Thoracic aorta (tissue), 2 donors: Measurements from ENCODE around the gene TEAD4. TPM values are rescaled to one million over a fixed set of nuclear protein-coding genes. Genes with fewer than 3 reads are reported as not detected.

Experiments
- ATAC-seq: fragments of 150-250 bp; one replicate; pipeline ENCODE4 v1.8.0; 2017; ENCODE audit warnings: low read depth; ENCODE audit not compliant: insufficient number of reproducible peaks, low FRiP score
- DNase-seq: peaks from one replicate; pipeline ENCODE4 v3.0.0-alpha.2; 2020; ENCODE audit warnings: low spot score
- H3K27ac ChIP-seq, 2 donors: fragments of 200-600 bp; sonication (generic); 1 replicate in 1 of 2; 2 replicates in 1 of 2; pipeline ENCODE4 v1.5.1; 2016; ENCODE audit warnings: mild to moderate bottlenecking in 2 of 2, moderate library complexity in 2 of 2
- H3K27me3 ChIP-seq: fragments of 200-600 bp; sonication (generic); replicated peaks from 2 replicates; pipeline ENCODE4 v1.6.0; 2016; ENCODE audit warnings: mild to moderate bottlenecking; ENCODE audit not compliant: insufficient read depth
- H3K36me3 ChIP-seq: fragments of 200-600 bp; sonication (generic); one replicate; pipeline ENCODE4 v1.5.1; 2016
- H3K4me1 ChIP-seq, 2 donors: fragments of 200-600 bp; sonication (generic); 1 replicate in 1 of 2; 2 replicates in 1 of 2; pipeline versions ENCODE4 v1.5.1 to v1.6.0; 2016; ENCODE audit warnings: low read depth in 2 of 2, mild to moderate bottlenecking in 1 of 2; ENCODE audit not compliant: control insufficient read depth in 1 of 2
- H3K4me3 ChIP-seq: fragments of 200-600 bp; sonication (generic); 2 replicates; pipeline ENCODE4 v1.5.1; 2016; ENCODE audit warnings: mild to moderate bottlenecking
- H3K9me3 ChIP-seq: fragments of 200-600 bp; sonication (generic); 2 replicates; pipeline ENCODE4 v1.5.1; 2016
- total RNA-seq, 2 donors: library from RNA; depleted of rRNA; stranded (reverse); fragments of >200 nt; gene quantifications; one replicate each; pipeline versions ENCODE4 v1.1.0 to v1.2.3, GENCODE V29; 2016
- TF ChIP-seq, protein P1 (sequence below): fragments of 200-600 bp; sonication (generic); IDR thresholded peaks from one replicate; pipeline ENCODE4 v1.5.1; 2019; ENCODE audit warnings: antibody characterized with exemption

TEAD4 gene
- total RNA-seq, 2 donors from 2014 or later = 42.5 to 62.6 TPM

DNA sequence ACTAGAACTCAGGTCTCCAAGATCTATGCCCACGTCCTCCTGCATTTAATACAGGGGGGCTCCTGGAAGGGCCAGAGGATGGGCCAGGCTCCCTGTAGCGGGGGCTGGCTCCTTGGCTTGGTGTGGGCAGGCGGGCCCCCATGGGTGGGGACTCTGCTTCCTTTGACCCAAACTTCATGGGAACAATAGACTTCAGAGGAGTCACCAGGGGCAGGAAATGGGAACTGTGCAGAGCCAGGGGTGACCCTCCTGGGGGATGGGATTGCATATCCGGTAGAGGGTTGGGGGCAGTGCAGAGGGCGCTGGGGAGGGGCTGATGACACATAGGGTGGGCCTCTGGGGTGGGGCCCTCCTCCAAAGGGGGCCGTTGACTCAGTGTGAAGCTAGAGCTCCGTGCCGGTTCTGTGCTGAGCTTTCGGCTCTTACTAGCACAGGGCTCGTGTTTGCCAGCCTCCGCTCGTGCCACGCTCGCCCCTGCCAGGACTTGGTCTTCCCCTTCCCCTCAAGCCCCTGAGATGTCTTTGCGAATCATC lies 4.6 kb downstream of the TEAD4 start:
- TF ChIP-seq, protein P1, sequence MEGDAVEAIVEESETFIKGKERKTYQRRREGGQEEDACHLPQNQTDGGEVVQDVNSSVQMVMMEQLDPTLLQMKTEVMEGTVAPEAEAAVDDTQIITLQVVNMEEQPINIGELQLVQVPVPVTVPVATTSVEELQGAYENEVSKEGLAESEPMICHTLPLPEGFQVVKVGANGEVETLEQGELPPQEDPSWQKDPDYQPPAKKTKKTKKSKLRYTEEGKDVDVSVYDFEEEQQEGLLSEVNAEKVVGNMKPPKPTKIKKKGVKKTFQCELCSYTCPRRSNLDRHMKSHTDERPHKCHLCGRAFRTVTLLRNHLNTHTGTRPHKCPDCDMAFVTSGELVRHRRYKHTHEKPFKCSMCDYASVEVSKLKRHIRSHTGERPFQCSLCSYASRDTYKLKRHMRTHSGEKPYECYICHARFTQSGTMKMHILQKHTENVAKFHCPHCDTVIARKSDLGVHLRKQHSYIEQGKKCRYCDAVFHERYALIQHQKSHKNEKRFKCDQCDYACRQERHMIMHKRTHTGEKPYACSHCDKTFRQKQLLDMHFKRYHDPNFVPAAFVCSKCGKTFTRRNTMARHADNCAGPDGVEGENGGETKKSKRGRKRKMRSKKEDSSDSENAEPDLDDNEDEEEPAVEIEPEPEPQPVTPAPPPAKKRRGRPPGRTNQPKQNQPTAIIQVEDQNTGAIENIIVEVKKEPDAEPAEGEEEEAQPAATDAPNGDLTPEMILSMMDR = no peak
- H3K4me1 ChIP-seq = peaks cover 3 to 15% of the 10 kb centered on the region in 2 donors
- no peaks in the 10 kb centered on the region for H3K27me3 ChIP-seq
- ATAC-seq (no peak), DNase-seq (no peak)
- peak overlapping the region in 1 of 2 donors; percentile 26 for H3K27ac ChIP-seq
- H3K9me3 ChIP-seq = no peaks in the 10 kb centered on the region
- H3K36me3 ChIP-seq = no peaks in the 10 kb centered on the region
- H3K4me3 ChIP-seq = no peak overlapping the region

DNA sequence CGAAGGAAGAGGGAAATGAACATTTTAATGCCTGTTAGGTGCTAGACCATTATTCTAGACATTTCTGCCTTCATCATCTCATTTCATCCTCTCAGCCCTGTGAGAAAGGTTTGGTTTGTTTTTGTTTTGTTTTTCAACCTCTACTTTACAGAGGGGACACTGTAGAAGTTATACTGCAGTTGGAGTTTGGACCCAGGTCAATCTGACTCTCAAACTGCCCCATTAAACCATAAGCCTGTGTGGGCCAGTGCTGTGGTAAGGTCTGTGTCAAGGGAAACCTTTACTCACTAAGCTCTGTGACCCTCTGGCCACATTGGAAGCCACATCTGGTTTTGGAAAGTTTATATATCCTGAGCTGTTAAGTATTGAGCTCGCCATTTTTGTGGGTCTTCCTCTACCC lies 8.5 kb downstream of the TEAD4 start:
- ATAC-seq = no peak
- Histone ChIP-seq H3K9me3 (no peaks in the 10 kb centered on the region), H3K27me3 (no peaks in the 10 kb centered on the region), H3K27ac (no peak overlapping the region), H3K36me3 (no peaks in the 10 kb centered on the region), H3K4me3 (no peak overlapping the region), H3K4me1 (no peaks in the 10 kb centered on the region)
- TF ChIP-seq, protein P1 = no peak
- DNase-seq = no peak

DNA sequence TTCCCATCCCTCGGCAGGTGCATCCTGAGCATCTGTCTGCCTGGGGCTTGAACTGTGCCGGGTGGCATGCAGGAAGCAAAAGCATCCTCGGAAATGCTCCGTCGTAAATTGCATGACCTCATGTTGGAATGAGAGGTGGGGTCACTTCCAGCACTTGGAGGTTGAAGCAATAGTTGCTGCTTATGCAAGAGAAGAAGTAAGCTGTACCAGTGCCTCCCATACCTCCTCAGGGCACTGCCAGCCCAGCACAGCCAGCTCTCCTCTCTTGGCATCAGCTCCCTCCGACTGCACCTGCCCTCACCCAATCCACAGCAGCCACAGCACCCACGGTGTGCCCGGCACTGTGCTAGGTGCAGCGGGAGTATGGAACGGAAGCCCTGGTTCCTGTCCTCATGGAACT lies 11.5 kb downstream of the TEAD4 start:
- H3K36me3 ChIP-seq = no peaks in the 10 kb centered on the region
- no peak overlapping the region for H3K27ac ChIP-seq
- DNase-seq (no peak), ATAC-seq (no peak)
- H3K4me3 ChIP-seq = no peak overlapping the region
- TF ChIP-seq, protein P1 = no peak
- H3K27me3 ChIP-seq = no peaks in the 10 kb centered on the region
- H3K9me3 ChIP-seq = no peaks in the 10 kb centered on the region
- H3K4me1 ChIP-seq = peaks cover 7% of the 10 kb centered on the region in 2 donors

DNA sequence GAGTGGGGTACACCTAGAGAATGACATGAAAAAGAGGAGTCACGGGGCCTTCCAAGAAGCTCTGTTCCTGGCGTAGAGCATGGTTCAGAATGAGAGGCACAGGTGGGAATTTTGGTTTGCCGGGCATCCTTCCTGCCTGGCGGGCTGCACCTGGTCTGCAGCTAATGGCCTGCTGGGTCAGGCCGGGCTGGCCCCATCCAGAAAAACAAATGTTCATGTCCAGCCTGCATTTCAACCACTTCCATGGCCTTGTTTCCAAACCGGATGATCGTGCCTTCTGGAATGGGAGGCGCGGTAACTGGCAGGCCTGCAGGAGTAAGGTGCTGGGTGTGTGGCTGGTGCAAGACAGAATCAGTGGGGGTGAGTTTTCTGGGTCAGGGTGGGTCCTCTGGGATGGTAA lies 14.4 kb downstream of the TEAD4 start:
- Histone ChIP-seq H3K36me3 (no peaks in the 10 kb centered on the region), H3K27me3 (no peaks in the 10 kb centered on the region), H3K9me3 (no peaks in the 10 kb centered on the region), H3K27ac (no peak overlapping the region), H3K4me3 (no peak overlapping the region), H3K4me1 (peaks cover 7% of the 10 kb centered on the region in 2 donors)
- no peak for DNase-seq
- ATAC-seq = no peak
- TF ChIP-seq, protein P1 = no peak

DNA sequence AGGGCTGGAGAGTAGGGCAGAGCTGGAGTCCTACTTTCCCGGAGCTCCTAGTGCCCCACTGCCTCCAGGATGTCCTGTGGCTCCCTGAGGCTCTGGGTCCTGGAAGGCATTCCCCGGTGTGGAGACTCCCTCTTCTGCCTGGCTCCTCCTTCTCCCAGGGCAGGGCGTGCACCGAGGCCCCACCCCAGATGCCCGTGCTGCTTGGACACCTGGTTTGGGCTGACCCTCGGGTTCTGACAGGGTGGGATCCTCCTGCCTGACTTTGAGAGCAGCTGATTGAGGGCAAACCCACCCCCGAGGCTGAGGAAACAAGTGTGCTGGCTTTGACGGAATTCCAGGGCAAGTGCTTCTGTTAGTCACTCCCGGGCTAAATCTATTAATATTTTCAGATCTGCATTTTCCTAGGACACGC lies 15.4 kb downstream of the TEAD4 start:
- TF ChIP-seq, protein P1 = no peak
- peaks cover 7% of the 10 kb centered on the region in 2 donors for H3K4me1 ChIP-seq
- ATAC-seq (no peak), DNase-seq (no peak)
- peak overlapping the region in 1 of 2 donors; percentile 52 for H3K27ac ChIP-seq
- peak overlapping the region; percentile 63 for H3K4me3 ChIP-seq
- no peaks in the 10 kb centered on the region for H3K27me3 ChIP-seq
- H3K36me3 ChIP-seq = no peaks in the 10 kb centered on the region
- H3K9me3 ChIP-seq = no peaks in the 10 kb centered on the region
